Measurements from ENCODE around the gene MKX.

The MKX gene

GRCh38 chr10:27759483-27760272 lies 14.1 kb upstream of the MKX start:
- DNase-seq (ENCODE audit: low read depth in 1 of 2, low spot score in 1 of 2): no peak
- Histone ChIP-seq H3K4me3 (replicated peaks; ENCODE audit: insufficient read depth, low read length) (no peak overlapping the region), H3K27ac (replicated peaks) (no peak overlapping the region), H3K27me3 (ENCODE audit: insufficient read depth, poor library complexity, severe bottlenecking) (peaks cover 4% of the 10 kb centered on the region)
- TF ChIP-seq, protein P1, sequence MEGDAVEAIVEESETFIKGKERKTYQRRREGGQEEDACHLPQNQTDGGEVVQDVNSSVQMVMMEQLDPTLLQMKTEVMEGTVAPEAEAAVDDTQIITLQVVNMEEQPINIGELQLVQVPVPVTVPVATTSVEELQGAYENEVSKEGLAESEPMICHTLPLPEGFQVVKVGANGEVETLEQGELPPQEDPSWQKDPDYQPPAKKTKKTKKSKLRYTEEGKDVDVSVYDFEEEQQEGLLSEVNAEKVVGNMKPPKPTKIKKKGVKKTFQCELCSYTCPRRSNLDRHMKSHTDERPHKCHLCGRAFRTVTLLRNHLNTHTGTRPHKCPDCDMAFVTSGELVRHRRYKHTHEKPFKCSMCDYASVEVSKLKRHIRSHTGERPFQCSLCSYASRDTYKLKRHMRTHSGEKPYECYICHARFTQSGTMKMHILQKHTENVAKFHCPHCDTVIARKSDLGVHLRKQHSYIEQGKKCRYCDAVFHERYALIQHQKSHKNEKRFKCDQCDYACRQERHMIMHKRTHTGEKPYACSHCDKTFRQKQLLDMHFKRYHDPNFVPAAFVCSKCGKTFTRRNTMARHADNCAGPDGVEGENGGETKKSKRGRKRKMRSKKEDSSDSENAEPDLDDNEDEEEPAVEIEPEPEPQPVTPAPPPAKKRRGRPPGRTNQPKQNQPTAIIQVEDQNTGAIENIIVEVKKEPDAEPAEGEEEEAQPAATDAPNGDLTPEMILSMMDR (IDR thresholded peaks at IDR 0.05; ENCODE audit: insufficient read depth, low read length): no peak
- no peak for TF ChIP-seq GABPA (IDR thresholded peaks at IDR 0.05; ENCODE audit: low read depth)
- TF ChIP-seq SPI1 (IDR thresholded peaks at IDR 0.05; ENCODE audit: borderline replicate concordance, low read depth): no peak

- H3K27me3 ChIP-seq (ENCODE audit: insufficient read depth, poor library complexity, severe bottlenecking): peaks cover 8% of the 10 kb centered on the region
- H3K4me3 ChIP-seq (replicated peaks; ENCODE audit: insufficient read depth, low read length): no peak overlapping the region
- no peak overlapping the region for H3K27ac ChIP-seq (replicated peaks)
- TF ChIP-seq, protein P1 (IDR thresholded peaks at IDR 0.05; ENCODE audit: insufficient read depth, low read length): no peak
- TF ChIP-seq SPI1 (IDR thresholded peaks at IDR 0.05; ENCODE audit: borderline replicate concordance, low read depth) (no peak), GABPA (IDR thresholded peaks at IDR 0.05; ENCODE audit: low read depth) (no peak), POLR2AphosphoS5 (IDR thresholded peaks at IDR 0.05; ENCODE audit: low read depth) (no peak)
- TF ChIP-seq, protein P2, sequence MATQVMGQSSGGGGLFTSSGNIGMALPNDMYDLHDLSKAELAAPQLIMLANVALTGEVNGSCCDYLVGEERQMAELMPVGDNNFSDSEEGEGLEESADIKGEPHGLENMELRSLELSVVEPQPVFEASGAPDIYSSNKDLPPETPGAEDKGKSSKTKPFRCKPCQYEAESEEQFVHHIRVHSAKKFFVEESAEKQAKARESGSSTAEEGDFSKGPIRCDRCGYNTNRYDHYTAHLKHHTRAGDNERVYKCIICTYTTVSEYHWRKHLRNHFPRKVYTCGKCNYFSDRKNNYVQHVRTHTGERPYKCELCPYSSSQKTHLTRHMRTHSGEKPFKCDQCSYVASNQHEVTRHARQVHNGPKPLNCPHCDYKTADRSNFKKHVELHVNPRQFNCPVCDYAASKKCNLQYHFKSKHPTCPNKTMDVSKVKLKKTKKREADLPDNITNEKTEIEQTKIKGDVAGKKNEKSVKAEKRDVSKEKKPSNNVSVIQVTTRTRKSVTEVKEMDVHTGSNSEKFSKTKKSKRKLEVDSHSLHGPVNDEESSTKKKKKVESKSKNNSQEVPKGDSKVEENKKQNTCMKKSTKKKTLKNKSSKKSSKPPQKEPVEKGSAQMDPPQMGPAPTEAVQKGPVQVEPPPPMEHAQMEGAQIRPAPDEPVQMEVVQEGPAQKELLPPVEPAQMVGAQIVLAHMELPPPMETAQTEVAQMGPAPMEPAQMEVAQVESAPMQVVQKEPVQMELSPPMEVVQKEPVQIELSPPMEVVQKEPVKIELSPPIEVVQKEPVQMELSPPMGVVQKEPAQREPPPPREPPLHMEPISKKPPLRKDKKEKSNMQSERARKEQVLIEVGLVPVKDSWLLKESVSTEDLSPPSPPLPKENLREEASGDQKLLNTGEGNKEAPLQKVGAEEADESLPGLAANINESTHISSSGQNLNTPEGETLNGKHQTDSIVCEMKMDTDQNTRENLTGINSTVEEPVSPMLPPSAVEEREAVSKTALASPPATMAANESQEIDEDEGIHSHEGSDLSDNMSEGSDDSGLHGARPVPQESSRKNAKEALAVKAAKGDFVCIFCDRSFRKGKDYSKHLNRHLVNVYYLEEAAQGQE (IDR thresholded peaks at IDR 0.05; ENCODE audit: insufficient replicate concordance, low read depth): no peak
- DNase-seq (ENCODE audit: low read depth in 1 of 2, low spot score in 1 of 2): no peak
Measured at GRCh38 chr10:27752673-27753237, 7.1 kb upstream of the MKX start.

GRCh38 chr10:27748601-27749000 lies 3.0 kb upstream of the MKX start:
- H3K27ac ChIP-seq (replicated peaks): no peak overlapping the region
- peaks cover 47% of the 10 kb centered on the region for H3K27me3 ChIP-seq (ENCODE audit: insufficient read depth, poor library complexity, severe bottlenecking)
- DNase-seq (ENCODE audit: low read depth in 1 of 2, low spot score in 1 of 2): no peak
- TF ChIP-seq, protein P1 (IDR thresholded peaks at IDR 0.05; ENCODE audit: insufficient read depth, low read length): no peak
- TF ChIP-seq POLR2AphosphoS5 (IDR thresholded peaks at IDR 0.05; ENCODE audit: low read depth) (no peak), SPI1 (IDR thresholded peaks at IDR 0.05; ENCODE audit: borderline replicate concordance, low read depth) (no peak), GABPA (IDR thresholded peaks at IDR 0.05; ENCODE audit: low read depth) (no peak)
- TF ChIP-seq, protein P2 (IDR thresholded peaks at IDR 0.05; ENCODE audit: insufficient replicate concordance, low read depth): no peak
- H3K4me3 ChIP-seq (replicated peaks; ENCODE audit: insufficient read depth, low read length): no peak overlapping the region

Data from HL-60 (cell line).